SHP77 treated with DMSO at 0.1 percent for 48 hours (cell line): ENCODE results near the gene LETM1.
"Not testable (repeated sequence)": the region's sequence is repeated elsewhere in the genome, so short reads cannot be mapped to it uniquely, and the experiment has no call there.

Experiments
- DNase-seq: peaks from one replicate; lab custom pipeline; 2025; lab: John Stamatoyannopoulos, UW

LETM1 gene

DNA sequence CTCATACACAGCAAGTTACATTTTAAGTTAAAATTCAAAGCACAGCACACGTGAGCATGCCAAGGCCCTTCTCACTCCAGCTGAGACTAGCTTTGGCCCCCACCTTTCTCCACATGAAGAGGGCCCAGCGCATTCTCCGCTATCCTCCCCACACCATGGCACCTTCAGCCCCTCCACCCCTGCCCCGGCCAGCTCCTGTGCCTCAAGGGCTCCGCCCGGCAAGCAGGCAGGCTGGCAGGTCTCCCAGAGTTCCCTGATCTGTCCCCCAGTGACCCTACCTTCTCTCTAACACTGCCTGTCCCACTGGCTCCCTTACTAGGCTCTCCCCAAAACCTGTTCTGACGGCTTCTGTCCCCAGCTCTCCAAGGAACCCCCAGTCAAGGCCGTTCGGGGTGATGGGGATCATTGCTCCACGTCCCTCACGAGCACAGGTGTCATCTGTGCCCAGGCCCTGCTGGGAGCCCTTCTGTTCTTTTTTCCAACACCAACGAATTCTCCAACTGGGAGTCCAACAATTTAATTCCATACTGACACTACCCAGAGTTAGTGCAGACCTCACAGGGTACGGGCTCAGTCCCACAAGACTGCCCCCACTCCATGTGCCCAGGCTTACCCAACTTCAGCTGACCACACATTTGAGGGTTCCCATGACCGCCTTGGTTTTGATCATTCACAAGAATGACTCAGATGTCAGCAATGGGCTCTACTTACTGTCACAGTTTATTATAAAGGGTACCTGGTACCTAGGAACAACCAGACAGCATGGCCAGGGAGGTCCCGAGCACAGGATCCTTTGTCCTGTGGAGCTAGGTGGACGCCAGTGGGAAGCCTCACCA lies 4.2 kb downstream of the LETM1 start:
- DNase-seq, result no peak

GRCh38 chr4:1851160-1851559 lies 4.8 kb downstream of the LETM1 start:
- DNase-seq, result no peak

- DNase-seq, result no peak
These were observed 5.7 kb downstream of the LETM1 start for GRCh38 chr4:1850276-1850675.

DNA sequence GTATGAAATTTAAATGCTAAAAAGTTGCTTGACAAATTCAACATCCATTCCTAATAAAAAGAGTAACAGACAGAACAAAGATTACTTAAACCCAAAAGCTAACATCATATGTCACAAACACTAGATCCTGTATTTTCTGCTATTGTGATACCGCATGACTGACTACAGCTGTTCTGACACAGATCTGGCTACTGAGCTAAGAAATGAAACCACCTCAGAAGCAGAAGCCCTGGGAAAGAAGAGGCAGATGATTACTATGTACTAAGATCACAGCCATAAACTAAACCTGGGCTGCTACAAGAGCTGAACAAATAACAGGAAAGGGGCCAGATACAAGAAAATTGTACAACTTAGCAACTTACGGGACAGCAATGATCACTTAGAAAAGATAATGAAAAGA lies 9.4 kb downstream of the LETM1 start:
- DNase-seq, result no peak

- not testable (repeated sequence) for DNase-seq
These were observed 11.3 kb downstream of the LETM1 start for GRCh38 chr4:1844618-1845017.

DNA sequence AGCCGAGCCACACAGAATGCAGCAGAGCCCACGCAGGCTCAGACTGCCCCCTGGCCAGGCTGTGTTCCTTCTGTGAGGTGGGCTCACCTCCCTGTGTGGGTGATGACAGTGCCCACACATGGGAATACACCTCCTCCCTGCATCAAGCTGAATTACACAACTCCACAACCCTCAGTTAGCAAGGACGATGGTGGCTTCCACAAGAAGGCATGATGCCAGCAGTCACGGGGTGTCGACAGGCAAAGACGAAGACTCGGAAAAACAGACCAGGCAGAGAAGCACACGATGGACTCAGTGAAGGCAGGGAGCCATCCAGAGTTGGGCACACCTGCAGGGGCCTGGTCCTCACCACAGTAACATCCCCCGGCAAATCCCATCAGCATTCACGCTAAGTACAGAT lies 12.1 kb downstream of the LETM1 start:
- DNase-seq, result no peak

GRCh38 chr4:1842993-1843448 lies 12.9 kb downstream of the LETM1 start:
- DNase-seq, result no peak

- no peak for DNase-seq
These were observed 13.5 kb downstream of the LETM1 start for GRCh38 chr4:1842339-1842895.

DNA sequence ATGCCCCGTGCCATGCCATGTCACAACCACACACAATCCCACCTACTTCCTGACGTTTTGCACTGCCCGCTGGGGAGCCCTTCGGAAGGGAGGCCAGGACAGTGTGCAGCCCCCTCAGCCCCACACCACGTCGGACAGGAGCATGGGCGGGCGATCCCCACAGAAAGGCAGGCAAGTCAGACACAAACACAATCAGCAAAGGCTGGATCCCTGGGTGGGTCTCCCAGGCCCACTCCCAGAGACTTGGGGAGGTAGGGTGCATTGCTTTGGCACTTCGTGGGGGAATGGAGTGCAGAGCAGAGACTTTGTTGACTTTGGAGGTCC lies 14.1 kb downstream of the LETM1 start:
- DNase-seq, result no peak

DNA sequence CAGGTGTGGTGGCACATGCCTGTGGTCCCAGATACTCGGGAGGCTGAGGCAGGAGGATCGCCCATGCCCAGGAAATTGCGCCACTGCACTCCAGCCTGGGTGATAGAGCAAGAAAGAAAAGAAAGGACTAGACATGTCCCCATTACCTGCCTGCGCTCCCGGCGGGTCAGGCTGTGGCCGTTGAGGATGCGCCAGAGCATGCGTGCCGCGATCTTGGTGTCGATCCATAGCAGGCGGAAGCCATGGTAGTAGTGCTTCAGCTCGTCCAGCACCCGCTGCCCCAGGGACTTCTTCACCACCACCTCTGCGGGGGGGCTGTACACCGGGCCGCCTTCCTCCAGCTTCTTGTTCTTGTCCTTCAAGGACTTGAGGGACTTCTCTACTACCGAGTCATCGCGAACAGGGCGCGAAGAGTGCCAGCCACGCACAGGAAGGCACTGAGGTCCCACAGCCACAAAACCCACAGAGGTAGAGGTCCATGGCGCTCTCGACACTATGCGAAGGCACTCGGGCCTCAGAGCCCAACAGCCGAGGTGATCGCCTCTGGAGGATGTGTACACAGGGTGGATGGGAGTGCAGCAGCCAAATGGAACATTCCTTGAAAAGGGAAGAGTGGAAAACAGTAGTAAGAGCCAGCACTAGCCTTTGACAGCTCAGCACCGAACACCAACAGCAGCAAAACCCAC lies 14.6 kb downstream of the LETM1 start:
- no peak for DNase-seq

DNA sequence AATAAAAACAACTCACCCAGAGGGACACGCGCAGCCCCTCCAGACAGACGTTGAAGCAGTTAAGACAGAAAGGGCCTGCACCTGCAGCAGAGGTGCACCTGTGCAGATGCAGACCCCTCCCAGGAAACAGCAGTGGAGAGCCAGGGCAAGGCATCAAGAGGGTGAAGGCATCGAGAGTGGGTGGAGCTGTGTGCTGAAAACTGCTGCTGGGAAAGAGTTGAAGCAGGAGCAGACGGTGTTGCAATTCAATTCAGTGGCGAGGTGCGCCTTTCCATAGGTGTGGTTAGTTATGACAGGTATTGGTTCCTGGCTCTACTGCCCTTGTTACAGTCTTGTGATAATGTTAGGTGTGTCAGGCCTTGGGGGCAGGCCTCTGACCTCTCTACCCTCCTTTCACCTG lies 16.7 kb downstream of the LETM1 start:
- DNase-seq, result no peak

DNA sequence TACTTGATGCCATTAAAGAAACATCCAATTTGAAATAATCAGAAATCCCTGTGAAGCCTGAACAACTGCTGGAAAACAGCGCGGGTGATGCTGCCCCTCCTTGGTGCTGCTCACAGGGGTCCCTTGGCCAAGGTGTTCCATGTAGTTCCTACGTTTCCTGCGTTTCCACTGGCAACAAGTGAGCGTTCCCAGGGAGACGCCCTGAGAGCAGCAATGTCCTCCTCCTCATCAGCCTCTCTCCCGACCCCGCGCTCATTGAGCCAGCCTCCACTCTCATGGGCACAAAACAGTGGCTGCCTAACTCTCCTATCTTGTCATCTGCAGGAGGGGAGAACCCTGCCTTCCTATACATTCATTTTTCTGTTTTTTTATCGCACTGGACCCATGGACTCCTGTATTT lies 18.9 kb downstream of the LETM1 start:
- no peak for DNase-seq

DNA sequence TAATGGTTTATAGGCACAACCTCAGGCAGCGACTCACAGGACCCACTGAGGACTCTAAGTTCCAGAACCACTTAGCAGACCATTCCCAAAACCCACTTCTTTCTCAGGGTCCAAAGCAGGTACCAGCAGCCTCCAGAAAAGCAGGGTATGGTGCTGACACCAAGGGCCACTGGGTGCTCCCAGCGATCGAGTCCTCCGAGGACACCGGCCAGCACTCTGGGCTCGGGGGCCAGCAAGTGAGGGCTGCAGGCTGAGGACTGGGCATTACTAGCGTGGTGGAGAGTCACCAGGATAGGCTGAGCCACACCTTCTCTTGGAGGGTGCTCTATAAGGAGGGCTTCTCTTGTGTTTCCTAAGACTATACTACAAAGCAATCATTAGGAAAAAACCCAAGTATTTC lies 19.3 kb downstream of the LETM1 start:
- no peak for DNase-seq

- DNase-seq, result not testable (repeated sequence)
These were observed 20.1 kb downstream of the LETM1 start for GRCh38 chr4:1835836-1836235.

DNA sequence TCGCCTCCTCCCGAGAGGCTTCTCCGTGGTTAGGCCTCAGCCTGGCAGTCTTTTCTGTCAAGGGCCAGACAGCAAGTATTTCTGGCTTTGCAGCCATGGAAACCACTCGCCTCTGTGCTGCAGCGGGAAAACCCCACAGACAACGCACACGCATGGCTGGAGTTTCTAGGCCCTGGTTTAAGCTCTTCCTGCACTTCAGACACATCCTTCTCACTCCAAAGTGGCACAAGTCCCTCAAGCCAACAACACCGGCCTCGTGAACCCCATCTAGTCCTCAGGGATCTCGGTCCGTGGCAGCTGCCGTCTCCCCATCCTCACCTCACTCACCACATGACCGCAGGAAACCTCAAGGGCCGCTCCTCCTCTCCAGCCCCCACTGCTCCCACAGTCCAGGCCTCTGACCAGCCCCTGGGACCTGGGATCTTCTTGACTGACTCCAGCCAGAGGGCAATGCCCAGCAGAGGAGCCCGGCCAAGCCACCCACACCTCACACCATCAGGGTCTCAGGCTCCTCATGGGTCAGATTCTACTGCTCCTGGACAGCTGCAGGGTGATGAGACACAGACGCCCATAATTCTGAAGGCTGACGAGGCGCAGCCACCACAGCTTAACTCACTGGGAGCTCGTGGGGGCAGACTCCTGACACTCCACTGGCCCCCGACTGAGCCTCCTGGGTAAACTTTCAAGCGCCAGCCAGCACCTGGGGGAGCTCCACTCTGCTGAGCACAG lies 21.7 kb downstream of the LETM1 start:
- DNase-seq, result no peak

- DNase-seq, result no peak
These were observed 22.5 kb downstream of the LETM1 start for GRCh38 chr4:1833307-1834046.

GRCh38 chr4:1832690-1833089 lies 23.3 kb downstream of the LETM1 start:
- DNase-seq, result no peak

DNA sequence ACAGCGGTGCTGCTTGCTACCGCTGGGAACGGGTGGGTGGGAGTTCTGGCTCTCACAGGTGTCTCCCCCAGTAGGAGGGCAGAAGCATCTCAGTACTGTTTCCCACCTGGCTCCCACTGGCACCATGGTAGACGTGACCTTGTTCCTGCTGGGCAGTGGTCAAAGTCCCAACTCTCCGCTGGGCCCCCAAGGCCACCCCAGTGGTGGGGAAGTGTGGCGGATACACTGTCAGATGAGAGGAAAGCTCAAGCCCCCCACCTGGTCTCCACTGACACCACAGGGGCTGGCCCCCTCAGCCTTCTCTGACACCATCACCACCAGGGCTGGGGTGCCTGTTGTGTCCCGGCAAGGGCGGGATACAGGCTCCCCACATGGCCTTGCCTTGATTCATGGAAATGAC lies 24.6 kb downstream of the LETM1 start:
- no peak for DNase-seq

DNA sequence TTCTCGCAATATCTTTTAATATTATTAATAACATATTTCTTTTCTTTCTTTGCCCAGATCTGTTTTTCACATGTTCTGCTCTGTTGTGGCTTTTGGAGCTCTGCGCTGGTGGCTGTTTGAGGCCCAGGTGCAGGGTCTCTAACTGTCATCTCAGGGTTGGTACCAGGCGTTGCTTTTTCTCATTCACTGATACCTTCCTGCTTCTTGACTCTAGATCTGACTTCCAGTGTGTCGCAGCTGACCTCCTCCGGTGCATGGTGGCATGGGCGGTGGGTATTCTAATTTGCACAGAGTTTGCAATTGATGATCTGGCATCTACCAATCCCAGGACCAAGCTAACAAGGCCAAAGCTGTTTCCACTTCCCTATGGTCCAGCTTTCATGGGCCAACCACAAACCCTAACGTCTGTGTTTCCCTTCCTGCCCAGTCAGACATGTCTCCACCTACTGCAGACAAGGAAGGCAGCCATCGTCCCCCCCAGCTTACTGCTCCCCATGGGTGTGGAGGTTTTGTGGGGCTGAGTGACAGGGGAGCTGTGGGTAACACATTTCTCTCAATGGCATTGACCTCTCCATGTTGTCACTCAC lies 25.2 kb downstream of the LETM1 start:
- no peak for DNase-seq

- DNase-seq, result no peak
These were observed 25.7 kb downstream of the LETM1 start for GRCh38 chr4:1830234-1830633.

GRCh38 chr4:1826531-1827350 lies 29.2 kb downstream of the LETM1 start:
- DNase-seq, result no peak
